ENCODE measurements around the gene SH2D2A.

Gene SH2D2A

GRCh38 chr1:156823210-156823790 lies 6.7 kb upstream of the SH2D2A start:
- no peak for DNase-seq (ENCODE audit: low spot score)

- no peak for DNase-seq (ENCODE audit: low spot score)
Observed at GRCh38 chr1:156822680-156823079, 6.0 kb upstream of the SH2D2A start.

GRCh38 chr1:156821801-156822200 lies 5.2 kb upstream of the SH2D2A start:
- peak; percentile 59 for DNase-seq (ENCODE audit: low spot score)

GRCh38 chr1:156815961-156816422 lies 656 bp downstream of the SH2D2A start:
- no peak for DNase-seq (ENCODE audit: low spot score)

GRCh38 chr1:156815307-156815826 lies 1.3 kb downstream of the SH2D2A start:
- DNase-seq (ENCODE audit: low spot score) = no peak

DNA sequence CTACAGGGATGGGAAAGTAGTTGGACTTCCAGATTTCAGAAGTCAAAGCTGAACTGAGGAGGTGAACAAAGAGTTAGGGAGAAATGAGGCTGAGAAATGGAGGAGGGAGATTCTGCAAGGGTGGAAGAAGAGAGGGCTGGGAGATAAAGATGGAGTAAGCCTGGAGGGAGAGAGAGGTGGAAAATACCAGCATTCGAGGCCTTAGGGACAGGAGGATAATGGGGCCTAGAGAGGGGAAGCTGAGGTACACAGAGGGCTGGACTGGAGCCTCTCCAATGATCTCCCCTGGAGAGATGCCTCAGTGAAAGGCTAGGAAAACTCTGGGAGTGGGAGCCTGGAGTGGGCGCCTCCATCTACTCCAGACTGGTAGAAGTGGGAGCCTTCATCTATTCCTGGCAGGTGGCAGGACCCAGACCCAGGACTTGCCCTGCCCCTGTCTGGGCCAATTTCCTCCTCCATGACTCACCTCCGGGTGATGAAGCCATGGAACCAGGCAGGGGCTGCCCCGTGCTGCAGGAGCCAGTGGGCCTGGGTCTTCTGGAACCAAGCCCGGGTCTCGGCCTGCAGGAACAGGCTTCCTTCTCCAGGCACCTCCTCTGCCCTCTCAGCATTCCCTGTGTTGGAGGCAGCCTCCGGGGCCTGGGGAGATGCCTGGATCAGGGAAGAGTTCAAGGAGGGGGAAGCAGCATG lies 1.9 kb downstream of the SH2D2A start:
- DNase-seq (ENCODE audit: low spot score) = no peak

GRCh38 chr1:156813750-156814570 lies 2.7 kb downstream of the SH2D2A start:
- DNase-seq (ENCODE audit: low spot score) = peak; percentile 64

DNA sequence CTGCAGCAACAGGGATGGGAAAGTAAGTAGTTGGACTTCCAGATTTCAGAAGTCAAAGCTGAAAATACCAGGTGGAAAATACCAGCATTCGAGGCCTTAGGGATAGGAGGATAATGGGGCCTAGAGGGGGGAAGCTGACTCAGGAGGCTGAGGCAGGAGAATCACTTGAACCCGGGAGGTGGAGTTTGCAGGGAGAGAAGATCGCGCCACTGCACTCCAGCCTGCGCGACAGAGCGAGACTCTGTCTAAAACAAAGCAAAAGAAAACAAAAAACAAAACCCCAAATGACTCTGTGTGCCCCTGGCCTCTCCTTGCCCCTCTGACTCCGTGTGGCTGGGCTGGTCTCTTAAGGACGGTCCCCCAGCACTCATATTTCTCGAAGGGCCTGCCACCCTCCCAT lies 3.4 kb downstream of the SH2D2A start:
- DNase-seq (ENCODE audit: low spot score) = no peak

- no peak for DNase-seq (ENCODE audit: low spot score)
Observed at GRCh38 chr1:156812293-156812990, 4.2 kb downstream of the SH2D2A start.

DNA sequence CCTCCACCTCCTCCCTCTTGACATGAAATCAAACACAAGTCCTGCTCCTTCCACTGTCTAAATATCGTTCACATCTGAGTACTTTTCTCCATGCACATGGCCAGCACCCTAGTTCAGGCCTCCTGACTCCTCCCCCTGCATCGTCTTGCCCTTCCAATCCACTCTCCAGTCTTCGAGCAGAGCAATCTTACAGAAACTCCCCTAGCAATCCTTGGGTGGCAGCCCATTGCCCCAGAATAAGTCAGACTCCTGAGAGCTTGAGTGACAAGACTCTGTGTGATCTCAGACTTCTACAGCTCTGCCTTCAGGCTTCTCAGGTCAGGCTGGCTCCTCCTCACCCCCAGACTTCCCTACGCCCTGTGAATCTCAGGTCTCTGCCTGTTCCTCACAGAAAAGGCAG lies 5.5 kb downstream of the SH2D2A start:
- DNase-seq (ENCODE audit: low spot score) = no peak

DNA sequence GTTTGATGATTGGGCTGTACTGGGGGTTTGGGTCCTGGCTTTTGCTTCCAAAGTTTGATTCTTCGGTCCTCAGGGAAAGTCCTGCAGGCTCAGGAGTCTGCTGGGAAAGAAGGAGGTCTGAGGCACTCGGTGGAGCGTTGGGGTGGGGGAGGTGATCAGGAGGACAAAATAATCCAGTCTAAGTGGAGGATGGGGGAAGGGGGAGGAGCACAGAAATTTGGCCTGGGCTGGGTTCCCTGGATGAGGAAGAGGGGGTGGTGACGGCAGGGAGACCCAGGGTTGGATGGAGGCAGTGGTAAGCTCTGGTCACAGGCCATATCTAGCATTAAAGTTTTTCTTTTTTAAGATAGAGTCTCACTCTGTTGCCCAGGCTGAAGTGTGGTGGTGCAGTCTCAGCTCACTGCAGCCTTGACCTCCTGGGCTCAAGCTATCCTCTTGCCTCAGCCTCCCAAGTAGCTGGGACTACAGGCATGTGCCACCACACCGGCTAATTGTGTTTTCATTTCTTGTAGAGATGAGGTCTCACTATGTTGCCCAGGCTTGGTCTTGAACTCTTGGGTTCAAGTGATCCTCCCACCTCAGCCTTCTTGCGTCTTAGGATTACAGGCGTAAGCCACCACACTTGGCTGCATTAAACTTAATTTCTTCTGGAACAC lies 6.8 kb downstream of the SH2D2A start:
- no peak for DNase-seq (ENCODE audit: low spot score)

GRCh38 chr1:156809281-156809680 lies 7.4 kb downstream of the SH2D2A start:
- DNase-seq (ENCODE audit: low spot score) = no peak

DNA sequence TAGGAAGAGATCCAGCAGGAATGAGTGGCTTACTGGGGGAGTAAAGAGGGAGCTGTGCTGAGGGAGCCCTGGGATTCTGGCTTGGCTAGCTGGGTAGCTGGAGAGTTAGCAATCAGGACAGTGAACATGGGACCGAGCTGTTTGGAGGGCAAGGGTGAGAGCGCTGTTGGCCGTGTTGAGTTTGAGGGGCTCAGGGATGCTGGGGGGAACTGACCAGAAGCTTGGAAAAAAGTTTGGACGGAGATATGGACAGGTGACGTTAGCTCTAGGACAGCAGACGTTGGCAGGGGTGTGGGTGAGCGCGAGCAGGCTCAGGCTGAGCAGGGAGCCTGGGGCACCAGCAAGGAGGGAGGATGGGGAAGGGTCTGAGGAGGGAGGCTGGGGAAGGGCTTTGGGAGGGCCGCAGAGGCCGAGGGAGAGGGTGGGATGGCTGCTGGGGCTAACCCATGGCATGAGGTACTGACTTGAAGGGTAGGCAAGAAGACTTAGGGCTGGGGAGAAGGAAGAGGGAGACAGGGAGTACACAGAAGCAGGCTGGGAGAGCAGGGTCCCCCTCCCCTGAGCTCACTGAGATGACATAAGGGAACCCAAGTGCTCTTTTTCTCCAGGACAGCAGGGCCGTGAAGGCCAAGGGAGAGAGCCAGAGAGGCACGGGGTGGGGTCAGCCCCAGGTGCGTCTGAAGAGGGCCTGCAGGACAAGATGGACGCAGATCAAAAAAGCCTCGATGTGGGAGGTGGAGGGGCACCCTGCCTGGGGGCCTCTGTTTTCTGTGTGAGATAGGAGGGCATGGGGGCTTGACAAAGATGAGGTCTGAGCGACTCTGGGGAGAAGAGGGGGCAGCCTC lies 8.2 kb downstream of the SH2D2A start:
- no peak for DNase-seq (ENCODE audit: low spot score)

DNA sequence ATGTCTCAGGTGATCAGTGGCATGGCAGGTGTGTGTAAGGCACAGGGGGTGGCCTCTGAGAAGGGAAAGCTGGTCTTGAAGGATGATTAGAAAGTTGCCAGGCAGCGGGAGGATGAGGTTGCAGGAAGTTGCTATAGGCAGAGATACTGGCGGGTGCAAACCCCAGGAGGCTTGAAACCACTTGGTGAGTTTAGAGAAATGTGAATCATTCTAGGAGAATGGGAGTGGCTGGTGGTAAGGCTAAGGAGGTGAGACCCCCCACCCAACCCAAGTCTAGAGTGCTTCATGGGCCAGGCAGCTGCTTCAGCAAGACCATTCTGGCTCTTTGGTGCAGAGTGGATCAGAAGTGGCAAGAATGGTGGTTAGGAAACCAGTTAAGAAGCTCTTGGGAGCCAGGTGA lies 9.0 kb downstream of the SH2D2A start:
- DNase-seq (ENCODE audit: low spot score) = no peak

- DNase-seq (ENCODE audit: low spot score) = no peak
Observed at GRCh38 chr1:156806512-156807440, 9.9 kb downstream of the SH2D2A start.

- DNase-seq (ENCODE audit: low spot score) = no peak
Observed at GRCh38 chr1:156805766-156806511, 10.7 kb downstream of the SH2D2A start.

- no peak for DNase-seq (ENCODE audit: low spot score)
Observed at GRCh38 chr1:156804572-156805243, 11.9 kb downstream of the SH2D2A start.

DNA sequence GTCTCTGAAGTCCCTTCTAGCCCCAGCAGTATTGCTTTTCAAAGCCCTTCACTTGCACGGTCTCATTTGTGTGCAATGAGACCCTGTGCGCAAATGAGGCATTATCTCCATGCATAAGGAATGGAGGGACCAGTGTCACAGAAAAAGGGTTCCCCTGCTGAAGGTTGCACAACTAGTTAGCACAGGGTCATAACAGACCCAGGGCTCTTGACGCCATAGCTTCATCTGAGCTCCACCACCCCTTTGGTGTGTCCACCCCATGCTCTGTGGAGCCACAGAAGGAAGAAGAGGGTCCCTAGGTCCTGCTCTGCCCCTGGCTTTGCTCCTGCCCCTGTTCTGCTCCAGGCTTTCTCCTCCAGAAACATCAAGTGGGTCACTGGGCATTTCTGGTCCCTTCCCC lies 12.6 kb downstream of the SH2D2A start:
- no peak for DNase-seq (ENCODE audit: low spot score)
